ENCODE measurements around the gene XKR7. TPM values are rescaled to one million over a fixed set of nuclear protein-coding genes. Genes with fewer than 3 reads are reported as not detected.

The XKR7 gene
- polyA plus RNA-seq, 1 donor from 2014 or later: 9.6 TPM

- TF ChIP-seq TAF1 (IDR thresholded peaks at IDR 0.05; ENCODE audit: low read depth) (no peak), POLR2AphosphoS5 (IDR thresholded peaks at IDR 0.05) (no peak), EP300 (conservative IDR thresholded peaks at IDR 0.05; ENCODE audit: poor library complexity, severe bottlenecking) (no peak), MXI1 (conservative IDR thresholded peaks at IDR 0.05; ENCODE audit: poor library complexity, severe bottlenecking) (no peak), SMC3 (conservative IDR thresholded peaks at IDR 0.05; ENCODE audit: poor library complexity) (no peak), RAD21 (conservative IDR thresholded peaks at IDR 0.05) (no peak), EZH2 (IDR thresholded peaks at IDR 0.05; ENCODE audit: borderline replicate concordance, insufficient read depth, low read length, poor library complexity, severe bottlenecking) (no peak)
- TF ChIP-seq, protein P1, sequence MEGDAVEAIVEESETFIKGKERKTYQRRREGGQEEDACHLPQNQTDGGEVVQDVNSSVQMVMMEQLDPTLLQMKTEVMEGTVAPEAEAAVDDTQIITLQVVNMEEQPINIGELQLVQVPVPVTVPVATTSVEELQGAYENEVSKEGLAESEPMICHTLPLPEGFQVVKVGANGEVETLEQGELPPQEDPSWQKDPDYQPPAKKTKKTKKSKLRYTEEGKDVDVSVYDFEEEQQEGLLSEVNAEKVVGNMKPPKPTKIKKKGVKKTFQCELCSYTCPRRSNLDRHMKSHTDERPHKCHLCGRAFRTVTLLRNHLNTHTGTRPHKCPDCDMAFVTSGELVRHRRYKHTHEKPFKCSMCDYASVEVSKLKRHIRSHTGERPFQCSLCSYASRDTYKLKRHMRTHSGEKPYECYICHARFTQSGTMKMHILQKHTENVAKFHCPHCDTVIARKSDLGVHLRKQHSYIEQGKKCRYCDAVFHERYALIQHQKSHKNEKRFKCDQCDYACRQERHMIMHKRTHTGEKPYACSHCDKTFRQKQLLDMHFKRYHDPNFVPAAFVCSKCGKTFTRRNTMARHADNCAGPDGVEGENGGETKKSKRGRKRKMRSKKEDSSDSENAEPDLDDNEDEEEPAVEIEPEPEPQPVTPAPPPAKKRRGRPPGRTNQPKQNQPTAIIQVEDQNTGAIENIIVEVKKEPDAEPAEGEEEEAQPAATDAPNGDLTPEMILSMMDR (IDR thresholded peaks at IDR 0.05; ENCODE audit: poor library complexity, severe bottlenecking): no peak
- TF ChIP-seq, protein P2, sequence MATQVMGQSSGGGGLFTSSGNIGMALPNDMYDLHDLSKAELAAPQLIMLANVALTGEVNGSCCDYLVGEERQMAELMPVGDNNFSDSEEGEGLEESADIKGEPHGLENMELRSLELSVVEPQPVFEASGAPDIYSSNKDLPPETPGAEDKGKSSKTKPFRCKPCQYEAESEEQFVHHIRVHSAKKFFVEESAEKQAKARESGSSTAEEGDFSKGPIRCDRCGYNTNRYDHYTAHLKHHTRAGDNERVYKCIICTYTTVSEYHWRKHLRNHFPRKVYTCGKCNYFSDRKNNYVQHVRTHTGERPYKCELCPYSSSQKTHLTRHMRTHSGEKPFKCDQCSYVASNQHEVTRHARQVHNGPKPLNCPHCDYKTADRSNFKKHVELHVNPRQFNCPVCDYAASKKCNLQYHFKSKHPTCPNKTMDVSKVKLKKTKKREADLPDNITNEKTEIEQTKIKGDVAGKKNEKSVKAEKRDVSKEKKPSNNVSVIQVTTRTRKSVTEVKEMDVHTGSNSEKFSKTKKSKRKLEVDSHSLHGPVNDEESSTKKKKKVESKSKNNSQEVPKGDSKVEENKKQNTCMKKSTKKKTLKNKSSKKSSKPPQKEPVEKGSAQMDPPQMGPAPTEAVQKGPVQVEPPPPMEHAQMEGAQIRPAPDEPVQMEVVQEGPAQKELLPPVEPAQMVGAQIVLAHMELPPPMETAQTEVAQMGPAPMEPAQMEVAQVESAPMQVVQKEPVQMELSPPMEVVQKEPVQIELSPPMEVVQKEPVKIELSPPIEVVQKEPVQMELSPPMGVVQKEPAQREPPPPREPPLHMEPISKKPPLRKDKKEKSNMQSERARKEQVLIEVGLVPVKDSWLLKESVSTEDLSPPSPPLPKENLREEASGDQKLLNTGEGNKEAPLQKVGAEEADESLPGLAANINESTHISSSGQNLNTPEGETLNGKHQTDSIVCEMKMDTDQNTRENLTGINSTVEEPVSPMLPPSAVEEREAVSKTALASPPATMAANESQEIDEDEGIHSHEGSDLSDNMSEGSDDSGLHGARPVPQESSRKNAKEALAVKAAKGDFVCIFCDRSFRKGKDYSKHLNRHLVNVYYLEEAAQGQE (IDR thresholded peaks at IDR 0.05; ENCODE audit: borderline replicate concordance): no peak
- no peaks in the 10 kb centered on the region for H3F3A ChIP-seq (ENCODE audit: insufficient read depth, low read length, poor library complexity, severe bottlenecking)
- H3K36me3 ChIP-seq (ENCODE audit: insufficient read depth, low read length): no peaks in the 10 kb centered on the region
- no peaks in the 10 kb centered on the region for H4K20me1 ChIP-seq (ENCODE audit: insufficient read depth)
- no peaks in the 10 kb centered on the region for H3K79me2 ChIP-seq (replicated peaks; ENCODE audit: insufficient read depth, low read length)
- H3K27me3 ChIP-seq (ENCODE audit: insufficient read depth, low read depth, low read length): no peaks in the 10 kb centered on the region
- no peak overlapping the region for H3K4me2 ChIP-seq (ENCODE audit: low read length)
- no peak overlapping the region for H3K4me3 ChIP-seq (ENCODE audit: low read length)
- H3K9ac ChIP-seq (ENCODE audit: low read length): no peak overlapping the region
- H2AFZ ChIP-seq (ENCODE audit: low read depth, low read length): no peak overlapping the region
- H3K9me3 ChIP-seq (ENCODE audit: low read length): no peaks in the 10 kb centered on the region
- H3K27ac ChIP-seq (ENCODE audit: low read length): no peak overlapping the region
- no peaks in the 10 kb centered on the region for H3K9me2 ChIP-seq (ENCODE audit: insufficient read depth, low read length)
Measured at GRCh38 chr20:31956556-31957526, 11.1 kb upstream of the XKR7 start.

GRCh38 chr20:31962761-31963160 lies 5.2 kb upstream of the XKR7 start:
- no peaks in the 10 kb centered on the region for H4K20me1 ChIP-seq (ENCODE audit: insufficient read depth)
- peaks cover 8% of the 10 kb centered on the region for H3F3A ChIP-seq (ENCODE audit: insufficient read depth, low read length, poor library complexity, severe bottlenecking)
- no peak overlapping the region for H3K27ac ChIP-seq (ENCODE audit: low read length)
- H3K36me3 ChIP-seq (ENCODE audit: insufficient read depth, low read length): no peaks in the 10 kb centered on the region
- no peak overlapping the region for H2AFZ ChIP-seq (ENCODE audit: low read depth, low read length)
- no peak overlapping the region for H3K4me2 ChIP-seq (ENCODE audit: low read length)
- H3K4me3 ChIP-seq (ENCODE audit: low read length): no peak overlapping the region
- peaks cover 9% of the 10 kb centered on the region for H3K79me2 ChIP-seq (replicated peaks; ENCODE audit: insufficient read depth, low read length)
- H3K9me2 ChIP-seq (ENCODE audit: insufficient read depth, low read length): no peaks in the 10 kb centered on the region
- no peak overlapping the region for H3K9ac ChIP-seq (ENCODE audit: low read length)
- no peak for TF ChIP-seq EZH2 (IDR thresholded peaks at IDR 0.05; ENCODE audit: borderline replicate concordance, insufficient read depth, low read length, poor library complexity, severe bottlenecking)
- TF ChIP-seq MXI1 (conservative IDR thresholded peaks at IDR 0.05; ENCODE audit: poor library complexity, severe bottlenecking): no peak
- TF ChIP-seq POLR2AphosphoS5 (IDR thresholded peaks at IDR 0.05): no peak
- TF ChIP-seq TAF1 (IDR thresholded peaks at IDR 0.05; ENCODE audit: low read depth): no peak
- TF ChIP-seq, protein P2 (IDR thresholded peaks at IDR 0.05; ENCODE audit: borderline replicate concordance): no peak
- no peak for TF ChIP-seq RAD21 (conservative IDR thresholded peaks at IDR 0.05)
- no peak for TF ChIP-seq EP300 (conservative IDR thresholded peaks at IDR 0.05; ENCODE audit: poor library complexity, severe bottlenecking)
- TF ChIP-seq, protein P1 (IDR thresholded peaks at IDR 0.05; ENCODE audit: poor library complexity, severe bottlenecking): no peak
- TF ChIP-seq SMC3 (conservative IDR thresholded peaks at IDR 0.05; ENCODE audit: poor library complexity): no peak
- H3K27me3 ChIP-seq (ENCODE audit: insufficient read depth, low read depth, low read length): peaks cover 24% of the 10 kb centered on the region
- H3K9me3 ChIP-seq (ENCODE audit: low read length): no peaks in the 10 kb centered on the region
